ENCODE data around the gene MAGI2.

Gene MAGI2

DNA sequence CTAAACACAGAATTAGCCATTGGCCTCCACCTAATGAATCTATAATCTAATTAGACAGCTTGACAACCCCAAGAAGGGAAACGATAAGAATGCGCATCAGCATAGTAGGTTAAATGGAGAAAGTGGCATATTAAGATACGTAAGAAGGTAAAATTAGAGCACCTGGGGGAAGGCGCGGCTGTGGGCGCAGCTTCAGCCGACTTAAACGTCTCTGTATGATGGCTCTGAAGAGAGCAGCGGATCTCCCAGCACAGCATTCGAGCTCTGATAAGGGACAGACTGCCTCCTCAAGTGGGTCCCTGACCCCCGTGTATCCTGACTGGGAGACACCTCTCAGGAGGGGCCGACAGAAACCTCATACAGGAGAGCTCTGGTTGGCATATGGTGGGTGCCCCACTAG, 1136.1 kb downstream of the MAGI2 start:
- DNase-seq (ENCODE audit: extremely low read depth, low read depth), result no peak
- TF ChIP-seq, protein P1, sequence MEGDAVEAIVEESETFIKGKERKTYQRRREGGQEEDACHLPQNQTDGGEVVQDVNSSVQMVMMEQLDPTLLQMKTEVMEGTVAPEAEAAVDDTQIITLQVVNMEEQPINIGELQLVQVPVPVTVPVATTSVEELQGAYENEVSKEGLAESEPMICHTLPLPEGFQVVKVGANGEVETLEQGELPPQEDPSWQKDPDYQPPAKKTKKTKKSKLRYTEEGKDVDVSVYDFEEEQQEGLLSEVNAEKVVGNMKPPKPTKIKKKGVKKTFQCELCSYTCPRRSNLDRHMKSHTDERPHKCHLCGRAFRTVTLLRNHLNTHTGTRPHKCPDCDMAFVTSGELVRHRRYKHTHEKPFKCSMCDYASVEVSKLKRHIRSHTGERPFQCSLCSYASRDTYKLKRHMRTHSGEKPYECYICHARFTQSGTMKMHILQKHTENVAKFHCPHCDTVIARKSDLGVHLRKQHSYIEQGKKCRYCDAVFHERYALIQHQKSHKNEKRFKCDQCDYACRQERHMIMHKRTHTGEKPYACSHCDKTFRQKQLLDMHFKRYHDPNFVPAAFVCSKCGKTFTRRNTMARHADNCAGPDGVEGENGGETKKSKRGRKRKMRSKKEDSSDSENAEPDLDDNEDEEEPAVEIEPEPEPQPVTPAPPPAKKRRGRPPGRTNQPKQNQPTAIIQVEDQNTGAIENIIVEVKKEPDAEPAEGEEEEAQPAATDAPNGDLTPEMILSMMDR (IDR thresholded peaks at IDR 0.05; ENCODE audit: low read depth, low read length, missing control alignments), result no peak
- H3K4me3 ChIP-seq (replicated peaks; ENCODE audit: low read depth, low read length), result no peak overlapping the region

DNA sequence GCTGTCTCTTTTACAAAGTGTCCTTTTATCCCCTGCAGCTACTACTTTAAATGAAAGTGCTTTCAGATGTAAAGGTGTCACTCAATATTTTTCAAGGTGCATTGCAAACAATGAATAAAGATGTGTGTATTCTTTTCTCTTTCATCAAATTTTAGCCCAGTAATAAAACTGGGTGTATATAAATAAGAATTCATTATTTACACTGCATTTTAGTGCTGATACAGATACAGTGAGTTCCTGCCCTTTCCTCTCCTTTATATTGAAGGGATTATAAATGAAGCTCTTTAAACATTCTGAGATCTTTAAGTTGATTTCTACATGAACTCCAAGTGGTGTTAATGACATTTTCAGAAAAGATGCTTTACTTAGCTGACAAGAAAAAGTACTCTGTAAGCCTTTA, 1137.4 kb downstream of the MAGI2 start:
- TF ChIP-seq, protein P1 (IDR thresholded peaks at IDR 0.05; ENCODE audit: low read depth, low read length, missing control alignments), result no peak
- no peak for DNase-seq (ENCODE audit: extremely low read depth, low read depth)
- no peak overlapping the region for H3K4me3 ChIP-seq (replicated peaks; ENCODE audit: low read depth, low read length)

DNA sequence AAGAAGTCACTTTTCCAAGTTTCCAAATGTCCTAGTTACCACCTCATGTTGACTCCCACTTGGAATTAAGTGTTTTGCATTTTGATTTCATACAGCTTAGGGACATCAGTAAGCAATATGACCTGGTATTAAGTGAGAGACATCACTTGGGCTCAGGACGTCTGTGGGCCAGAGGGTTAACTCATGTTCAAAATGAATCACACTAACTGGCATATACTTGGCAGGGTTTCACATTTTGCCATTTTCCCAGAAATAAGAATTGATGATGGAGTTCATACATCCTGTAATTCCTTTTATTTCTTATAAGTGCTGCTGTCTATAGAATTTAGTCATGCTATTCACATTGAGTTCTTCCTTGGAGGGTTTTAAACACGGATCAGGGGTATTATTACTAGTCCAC, 1138.3 kb downstream of the MAGI2 start:
- TF ChIP-seq, protein P1 (IDR thresholded peaks at IDR 0.05; ENCODE audit: low read depth, low read length, missing control alignments), result no peak
- DNase-seq (ENCODE audit: extremely low read depth, low read depth), result no peak
- H3K4me3 ChIP-seq (replicated peaks; ENCODE audit: low read depth, low read length), result no peak overlapping the region

- DNase-seq (ENCODE audit: extremely low read depth, low read depth), result no peak
- TF ChIP-seq, protein P1 (IDR thresholded peaks at IDR 0.05; ENCODE audit: low read depth, low read length, missing control alignments), result no peak
- H3K4me3 ChIP-seq (replicated peaks; ENCODE audit: low read depth, low read length), result no peak overlapping the region
These were observed 1142.3 kb downstream of the MAGI2 start for GRCh38 chr7:78311181-78311580.

GRCh38 chr7:78307892-78308291, 1145.6 kb downstream of the MAGI2 start:
- H3K4me3 ChIP-seq (replicated peaks; ENCODE audit: low read depth, low read length), result no peak overlapping the region
- TF ChIP-seq, protein P1 (IDR thresholded peaks at IDR 0.05; ENCODE audit: low read depth, low read length, missing control alignments), result no peak
- no peak for DNase-seq (ENCODE audit: extremely low read depth, low read depth)

- DNase-seq (ENCODE audit: extremely low read depth, low read depth), result no peak
- no peak overlapping the region for H3K4me3 ChIP-seq (replicated peaks; ENCODE audit: low read depth, low read length)
- TF ChIP-seq, protein P1 (IDR thresholded peaks at IDR 0.05; ENCODE audit: low read depth, low read length, missing control alignments), result no peak
These were observed 1146.8 kb downstream of the MAGI2 start for GRCh38 chr7:78306634-78307033.

DNA sequence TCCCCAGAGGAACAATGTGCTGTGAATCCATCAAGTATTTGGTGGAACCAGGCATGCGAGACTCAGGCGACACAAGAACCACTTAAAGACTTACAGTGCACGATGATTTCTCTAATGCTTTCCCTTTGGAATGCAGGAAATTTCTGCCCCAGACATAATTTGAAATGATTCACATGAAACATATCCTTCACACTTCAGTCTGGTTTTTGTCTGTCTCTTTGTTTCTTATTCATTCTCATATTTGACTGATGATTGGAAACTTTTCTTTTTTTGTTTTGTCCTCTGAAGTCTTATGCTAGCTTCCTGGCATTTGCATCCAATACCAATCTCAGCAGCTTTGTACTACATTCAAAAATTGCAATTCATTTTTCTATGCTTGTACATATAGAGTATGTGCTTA, 1152.1 kb downstream of the MAGI2 start:
- no peak for DNase-seq (ENCODE audit: extremely low read depth, low read depth)
- no peak overlapping the region for H3K4me3 ChIP-seq (replicated peaks; ENCODE audit: low read depth, low read length)

More for the DNA sequence above, 1152.1 kb downstream of the MAGI2 start:
- TF ChIP-seq, protein P1 (IDR thresholded peaks at IDR 0.05; ENCODE audit: low read depth, low read length, missing control alignments), result no peak

All from HFF-Myc (cell line).